NCI-H2107 treated with DMSO at 0.1 percent for 48 hours (cell line): ENCODE data around the gene PADI4.

ENCODE experiments used
- DNase-seq: peaks from one replicate; lab custom pipeline; 2025; ENCODE audit not compliant: unreplicated experiment; lab: John Stamatoyannopoulos, UW

Gene PADI4

GRCh38 chr1:17347769-17348592 lies 40.0 kb downstream of the PADI4 start:
- DNase-seq = no peak

GRCh38 chr1:17348593-17349234 lies 40.7 kb downstream of the PADI4 start:
- no peak for DNase-seq

GRCh38 chr1:17350083-17350482 lies 42.1 kb downstream of the PADI4 start:
- DNase-seq = no peak

- DNase-seq = no peak
These were observed 43.0 kb downstream of the PADI4 start for GRCh38 chr1:17350928-17351446.

- DNase-seq = no peak
These were observed 43.8 kb downstream of the PADI4 start for GRCh38 chr1:17351598-17352324.

- no peak for DNase-seq
These were observed 44.5 kb downstream of the PADI4 start for GRCh38 chr1:17352419-17352909.

GRCh38 chr1:17355898-17356297 lies 47.9 kb downstream of the PADI4 start:
- no peak for DNase-seq

GRCh38 chr1:17356387-17357026 lies 48.5 kb downstream of the PADI4 start:
- no peak for DNase-seq

- no peak for DNase-seq
These were observed 50.6 kb downstream of the PADI4 start for GRCh38 chr1:17358557-17358956.

GRCh38 chr1:17359031-17359430 lies 51.0 kb downstream of the PADI4 start:
- DNase-seq = no peak

- no peak for DNase-seq
These were observed 51.8 kb downstream of the PADI4 start for GRCh38 chr1:17359808-17360207.

- no peak for DNase-seq
These were observed 52.4 kb downstream of the PADI4 start for GRCh38 chr1:17360272-17360956.

- no peak for DNase-seq
These were observed 53.7 kb downstream of the PADI4 start for GRCh38 chr1:17361687-17362086.

GRCh38 chr1:17363351-17363750 lies 55.4 kb downstream of the PADI4 start:
- no peak for DNase-seq

GRCh38 chr1:17363771-17364170 lies 55.8 kb downstream of the PADI4 start:
- DNase-seq = no peak

- no peak for DNase-seq
These were observed 57.3 kb downstream of the PADI4 start for GRCh38 chr1:17365293-17365692.

GRCh38 chr1:17369466-17369865 lies 61.5 kb downstream of the PADI4 start:
- no peak for DNase-seq

GRCh38 chr1:17370618-17371017 lies 62.6 kb downstream of the PADI4 start:
- DNase-seq = no peak

- no peak for DNase-seq
These were observed 63.9 kb downstream of the PADI4 start, which contains the start of gene PADI6 for GRCh38 chr1:17371896-17372295. TSS of gene PADI6 (plus strand) at chr1:17372196. CDS start at chr1:17372246, 50 bp downstream.

GRCh38 chr1:17372955-17373354 lies 65.0 kb downstream of the PADI4 start:
- no peak for DNase-seq
